Duodenal mucosa (tissue), 2 donors: Measurements from ENCODE around the gene RREB1.

Experiments used
- H3K27ac ChIP-seq: one replicate; pipeline ENCODE4 v1.7.0; 2013; ENCODE audit warnings: low read depth, low read length
- H3K27me3 ChIP-seq, 2 donors: one replicate each; pipeline ENCODE4 v1.7.0; 2013; ENCODE audit warnings: low read length in 2 of 2, control low read depth in 1 of 2; ENCODE audit not compliant: insufficient read depth in 2 of 2, control insufficient read depth in 1 of 2
- H3K36me3 ChIP-seq, 2 donors: one replicate each; pipeline ENCODE4 v1.7.0; 2013; ENCODE audit warnings: low read length in 2 of 2, control low read depth in 1 of 2; ENCODE audit not compliant: insufficient read depth in 2 of 2, control insufficient read depth in 1 of 2
- H3K4me1 ChIP-seq, 2 donors: one replicate each; pipeline ENCODE4 v1.7.0; 2013; ENCODE audit warnings: low read length in 2 of 2, control low read depth in 1 of 2; ENCODE audit not compliant: insufficient read depth in 2 of 2, control insufficient read depth in 1 of 2
- H3K4me3 ChIP-seq, 2 donors: one replicate each; pipeline ENCODE4 v1.7.0; 2013; ENCODE audit warnings: low read length in 2 of 2, low read depth in 1 of 2
- H3K9ac ChIP-seq, 2 donors: one replicate each; pipeline ENCODE4 v1.7.0; 2013; ENCODE audit warnings: low read length in 2 of 2, low read depth in 1 of 2
- H3K9me3 ChIP-seq, 2 donors: one replicate each; pipeline ENCODE4 v1.7.0; 2013; ENCODE audit warnings: low read length in 2 of 2, control low read depth in 1 of 2; ENCODE audit not compliant: control insufficient read depth in 1 of 2

Gene RREB1

DNA sequence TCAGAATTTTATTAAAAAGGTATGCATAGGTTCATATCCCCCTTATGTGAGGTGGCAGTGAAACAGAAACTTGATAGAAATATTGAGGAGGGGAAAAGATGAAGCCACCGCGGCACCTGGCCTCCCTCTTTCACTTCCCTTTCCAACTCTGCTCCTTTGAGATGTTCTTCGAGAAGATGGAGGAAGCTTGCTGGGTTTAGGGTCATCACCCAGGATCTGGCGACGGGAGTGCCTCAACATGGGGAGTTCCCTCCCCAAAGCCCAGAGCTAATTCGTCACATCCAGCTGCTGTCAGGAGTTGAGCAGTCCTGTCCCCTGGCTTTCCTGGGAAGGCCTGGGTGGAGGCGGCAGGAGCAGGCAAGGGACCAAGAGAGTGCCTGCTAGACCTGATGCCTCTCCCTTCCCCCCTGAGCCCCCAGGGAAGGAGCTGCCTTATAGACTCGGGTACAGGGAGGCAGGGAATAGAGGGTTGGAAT lies 29.1 kb downstream of the RREB1 start:
- no peaks in the 10 kb centered on the region for H3K36me3 ChIP-seq
- peak overlapping the region; percentile 5 to 9 for H3K4me3 ChIP-seq
- H3K9ac ChIP-seq, result no peak overlapping the region
- no peaks in the 10 kb centered on the region for H3K27me3 ChIP-seq
- no peaks in the 10 kb centered on the region for H3K9me3 ChIP-seq
- peaks cover 43 to 61% of the 10 kb centered on the region in 2 donors for H3K4me1 ChIP-seq
- H3K27ac ChIP-seq, result peak overlapping the region; percentile 22

DNA sequence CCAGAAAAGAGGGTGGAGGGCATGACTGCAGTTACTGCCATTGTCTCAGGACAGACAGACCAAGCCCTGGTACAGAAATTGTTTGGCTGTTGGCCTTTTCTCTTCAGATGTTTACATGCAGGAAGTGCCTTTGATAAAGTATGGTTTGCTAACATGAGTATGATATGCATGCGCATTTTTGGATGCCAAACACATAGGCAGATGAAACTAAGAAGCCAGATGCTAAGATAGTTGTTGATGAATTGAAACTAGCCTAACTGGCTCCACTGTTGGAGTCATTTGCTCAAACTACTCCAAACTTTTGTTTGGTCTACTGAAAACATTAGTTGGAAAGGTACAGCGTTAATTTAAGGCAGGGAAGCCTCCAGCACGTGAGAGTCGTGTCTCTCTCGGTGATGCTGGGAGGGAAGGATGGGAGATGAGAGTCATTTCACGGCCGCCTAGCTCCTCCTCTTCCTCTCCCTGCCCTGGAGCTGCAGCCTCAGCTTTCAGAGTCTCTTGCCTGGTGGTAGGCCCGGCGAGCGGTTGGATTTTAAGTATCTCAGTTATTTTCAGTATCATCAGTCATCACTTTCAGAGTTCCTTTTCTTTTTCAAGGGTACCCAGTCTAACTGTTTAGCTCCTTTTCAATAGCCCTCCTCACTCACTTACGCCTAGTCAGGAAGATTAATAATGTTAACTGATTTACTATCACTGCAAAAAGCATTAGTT lies 29.7 kb downstream of the RREB1 start:
- peak overlapping the region; percentile 22 for H3K27ac ChIP-seq

DNA sequence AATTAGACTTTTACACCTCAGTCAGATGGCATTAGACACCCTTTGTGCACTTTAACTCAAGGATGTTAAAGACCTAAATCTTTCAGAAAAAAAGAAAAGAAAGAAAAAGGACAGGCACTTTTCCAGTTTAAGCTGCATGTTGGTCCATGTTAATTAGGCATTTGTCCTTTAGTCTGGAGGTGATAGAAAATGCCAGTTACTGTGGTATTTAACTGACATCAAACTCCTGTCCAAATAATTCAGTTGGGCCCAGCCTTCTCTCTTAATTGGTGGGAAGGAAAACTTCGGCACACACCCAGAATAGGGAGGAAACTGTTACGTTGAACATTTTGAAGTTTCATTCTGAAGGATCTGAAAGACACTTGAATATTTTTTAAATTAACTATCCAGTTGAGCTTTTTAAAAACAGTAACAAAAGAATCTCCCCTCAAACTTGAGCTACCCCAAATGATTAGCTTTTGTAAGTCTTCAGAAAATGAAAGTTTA lies 30.3 kb downstream of the RREB1 start:
- Histone ChIP-seq H3K9me3 (no peaks in the 10 kb centered on the region), H3K9ac (peak overlapping the region in 1 of 2 donors; percentile 27), H3K36me3 (no peaks in the 10 kb centered on the region), H3K4me1 (peaks cover 50 to 59% of the 10 kb centered on the region in 2 donors), H3K27me3 (no peaks in the 10 kb centered on the region), H3K4me3 (peak overlapping the region in 1 of 2 donors; percentile 9), H3K27ac (peak overlapping the region; percentile 33)

More for the DNA sequence above, 29.7 kb downstream of the RREB1 start:
- Histone ChIP-seq H3K9me3 (no peaks in the 10 kb centered on the region), H3K36me3 (no peaks in the 10 kb centered on the region), H3K4me1 (peaks cover 46 to 61% of the 10 kb centered on the region in 2 donors), H3K9ac (no peak overlapping the region), H3K4me3 (peak overlapping the region; percentile 9 to 19), H3K27me3 (no peaks in the 10 kb centered on the region)

DNA sequence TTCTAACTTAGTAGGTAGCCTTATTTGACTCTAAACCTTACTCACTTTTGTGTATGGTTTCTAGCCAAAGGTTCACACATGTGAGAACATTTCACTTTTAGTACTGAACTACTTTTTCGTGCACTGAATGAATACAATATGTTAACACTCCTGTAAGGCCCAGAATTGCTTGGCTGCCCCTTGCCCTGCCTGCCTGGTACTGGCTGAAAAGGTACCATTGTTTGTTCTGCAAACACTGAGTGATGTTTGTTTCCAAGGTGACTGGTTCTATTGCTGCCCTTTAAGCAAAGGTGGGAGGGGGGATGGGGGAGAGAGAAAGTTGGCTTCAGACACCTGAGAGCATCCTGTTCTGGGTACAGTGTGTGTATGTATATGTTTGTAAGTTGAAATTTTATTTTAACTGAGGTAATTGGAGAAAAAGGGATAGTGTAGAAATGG lies 31.2 kb downstream of the RREB1 start:
- Histone ChIP-seq H3K27ac (no peak overlapping the region), H3K9me3 (no peaks in the 10 kb centered on the region), H3K4me3 (no peak overlapping the region), H3K9ac (peak overlapping the region in 1 of 2 donors; percentile 21), H3K4me1 (peaks cover 59 to 65% of the 10 kb centered on the region in 2 donors), H3K36me3 (no peaks in the 10 kb centered on the region), H3K27me3 (no peaks in the 10 kb centered on the region)

DNA sequence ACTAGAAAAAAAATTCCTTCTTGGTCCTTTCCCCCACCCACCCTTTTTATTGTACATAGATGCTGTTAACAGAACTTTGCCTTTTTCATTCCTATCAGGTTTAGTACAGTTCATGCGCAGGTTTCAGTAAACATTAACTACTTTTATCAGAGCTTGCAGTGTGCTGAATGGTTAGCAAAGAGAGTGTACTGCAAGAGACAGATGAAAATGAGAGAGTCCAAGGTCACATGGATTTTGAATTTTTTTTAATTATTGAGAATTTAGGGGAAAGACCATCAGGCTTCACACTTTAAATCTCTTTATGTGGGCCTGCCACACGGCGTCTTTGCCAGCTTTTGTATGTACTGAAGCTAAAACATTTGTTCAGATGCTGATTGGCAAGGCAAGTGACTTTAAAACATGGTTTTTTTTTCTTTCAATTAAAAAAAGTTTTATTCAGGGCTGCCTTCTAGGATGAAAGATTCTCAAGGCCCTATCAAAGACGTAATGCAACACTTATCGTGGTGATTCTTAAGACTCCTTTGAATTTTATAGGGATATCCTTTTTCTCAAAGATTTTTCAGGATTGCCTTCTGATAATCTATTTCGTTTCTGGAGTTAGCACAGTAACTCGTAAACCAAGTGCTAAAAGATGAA lies 32.2 kb downstream of the RREB1 start:
- H3K27me3 ChIP-seq, result no peaks in the 10 kb centered on the region
- H3K36me3 ChIP-seq, result no peaks in the 10 kb centered on the region
- H3K4me1 ChIP-seq, result peaks cover 68 to 73% of the 10 kb centered on the region in 2 donors
- peak overlapping the region; percentile 64 to 70 for H3K4me3 ChIP-seq
- H3K9ac ChIP-seq, result peak overlapping the region; percentile 83 to 87
- no peaks in the 10 kb centered on the region for H3K9me3 ChIP-seq
- H3K27ac ChIP-seq, result peak overlapping the region; percentile 89

DNA sequence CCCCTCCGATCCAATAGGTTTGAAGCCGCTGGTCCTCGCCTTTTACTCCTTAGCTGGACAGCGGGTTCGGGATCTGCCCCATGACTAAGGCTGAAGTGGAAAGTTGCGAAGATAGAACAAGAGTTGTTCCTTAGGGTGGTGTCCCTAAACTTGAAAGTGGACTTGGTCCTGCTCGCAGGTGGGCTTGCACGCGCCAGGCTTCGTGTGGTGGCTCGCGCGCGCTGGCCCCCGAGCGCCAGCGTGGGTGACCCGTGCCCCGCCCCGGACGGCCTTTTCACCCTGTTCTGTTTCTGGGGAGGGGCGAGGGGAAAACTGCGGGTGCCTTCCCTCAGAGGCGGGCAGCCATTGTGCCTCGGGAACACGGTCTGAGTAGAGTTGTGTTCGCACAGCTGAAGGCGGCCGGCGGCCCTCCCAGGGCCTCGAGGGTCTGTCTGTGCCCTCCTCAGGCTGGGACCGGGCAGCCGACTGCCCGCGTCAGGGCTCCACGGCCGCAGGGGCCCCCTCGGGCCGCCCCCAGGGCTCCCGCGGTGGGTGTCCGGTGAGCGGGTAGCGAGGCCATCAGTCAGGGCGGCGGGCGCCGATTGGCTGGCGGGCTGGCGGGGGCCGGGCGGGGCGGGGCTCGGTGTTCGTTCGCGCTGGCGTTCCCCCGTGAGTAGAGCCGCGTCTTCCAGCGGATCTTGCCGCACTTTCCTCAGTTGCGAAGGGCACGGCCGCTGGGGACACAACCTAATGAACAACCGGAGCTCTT lies 33.0 kb downstream of the RREB1 start:
- peak overlapping the region; percentile 83 to 87 for H3K9ac ChIP-seq
- no peaks in the 10 kb centered on the region for H3K36me3 ChIP-seq
- H3K27ac ChIP-seq, result peak overlapping the region; percentile 89
- no peaks in the 10 kb centered on the region for H3K9me3 ChIP-seq
- H3K4me1 ChIP-seq, result peaks cover 74% of the 10 kb centered on the region in 2 donors
- H3K4me3 ChIP-seq, result peak overlapping the region; percentile 64 to 70
- H3K27me3 ChIP-seq, result no peaks in the 10 kb centered on the region

DNA sequence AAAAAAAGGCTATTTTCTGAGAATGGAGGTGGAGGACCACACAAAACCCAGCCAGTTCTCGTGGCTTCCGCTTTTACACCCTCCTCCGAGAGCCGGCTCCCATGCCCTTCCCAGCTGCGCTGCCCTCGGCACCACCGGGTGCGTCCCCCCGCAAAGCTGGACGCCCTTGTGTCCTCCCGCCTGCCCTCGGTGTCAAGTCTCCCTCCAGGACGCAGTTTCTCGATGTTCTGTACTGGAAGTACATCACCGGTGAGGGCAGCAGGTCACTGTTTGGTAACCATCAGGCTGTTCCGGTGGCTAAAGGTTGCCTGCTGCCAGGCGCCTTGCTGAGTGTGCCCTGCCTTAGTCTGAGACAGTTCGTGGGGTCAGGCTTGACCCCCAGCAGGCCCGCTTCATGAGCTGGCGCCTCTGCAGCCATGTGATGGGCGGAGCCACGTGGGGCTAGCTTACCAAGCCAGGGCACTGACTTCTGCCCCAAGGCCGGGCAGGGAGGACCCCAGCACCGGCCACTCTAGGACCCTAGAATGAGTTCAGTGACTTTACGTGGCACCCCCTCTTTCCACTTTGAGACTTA lies 34.6 kb downstream of the RREB1 start:
- no peak overlapping the region for H3K9ac ChIP-seq
- no peaks in the 10 kb centered on the region for H3K27me3 ChIP-seq
- no peaks in the 10 kb centered on the region for H3K36me3 ChIP-seq
- no peak overlapping the region for H3K4me3 ChIP-seq
- no peaks in the 10 kb centered on the region for H3K9me3 ChIP-seq
- peaks cover 77 to 81% of the 10 kb centered on the region in 2 donors for H3K4me1 ChIP-seq
- peak overlapping the region; percentile 3 for H3K27ac ChIP-seq

DNA sequence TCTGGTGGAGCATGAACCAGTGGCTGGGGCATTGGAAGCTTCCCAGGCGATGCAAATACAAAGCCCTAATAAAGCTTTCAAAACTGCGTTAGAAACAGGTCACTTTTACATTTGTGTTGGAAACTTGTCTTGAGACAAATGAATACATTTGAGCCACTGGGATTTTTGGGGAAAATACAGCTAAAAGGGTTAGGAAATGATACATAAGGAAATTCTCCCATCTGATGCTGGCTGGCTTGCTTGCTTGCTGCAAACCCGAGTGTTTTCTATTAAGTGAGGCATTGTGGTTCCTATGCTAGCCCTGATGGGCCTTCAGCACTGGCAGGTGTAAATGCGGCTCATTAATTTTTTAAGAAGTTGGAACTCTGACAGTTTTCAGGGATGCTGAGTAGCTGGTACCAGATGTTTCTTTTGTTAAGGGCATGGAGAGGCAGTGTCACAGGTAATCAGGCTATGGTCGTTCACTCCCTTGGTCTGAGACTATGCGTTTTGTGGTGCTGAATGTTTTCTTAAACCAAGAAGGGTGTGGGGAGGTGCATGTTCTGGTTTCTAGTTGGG lies 35.2 kb downstream of the RREB1 start:
- Histone ChIP-seq H3K4me3 (no peak overlapping the region), H3K9me3 (no peaks in the 10 kb centered on the region), H3K4me1 (peaks cover 75 to 77% of the 10 kb centered on the region in 2 donors), H3K27me3 (no peaks in the 10 kb centered on the region), H3K36me3 (no peaks in the 10 kb centered on the region), H3K27ac (peak overlapping the region; percentile 3), H3K9ac (no peak overlapping the region)

DNA sequence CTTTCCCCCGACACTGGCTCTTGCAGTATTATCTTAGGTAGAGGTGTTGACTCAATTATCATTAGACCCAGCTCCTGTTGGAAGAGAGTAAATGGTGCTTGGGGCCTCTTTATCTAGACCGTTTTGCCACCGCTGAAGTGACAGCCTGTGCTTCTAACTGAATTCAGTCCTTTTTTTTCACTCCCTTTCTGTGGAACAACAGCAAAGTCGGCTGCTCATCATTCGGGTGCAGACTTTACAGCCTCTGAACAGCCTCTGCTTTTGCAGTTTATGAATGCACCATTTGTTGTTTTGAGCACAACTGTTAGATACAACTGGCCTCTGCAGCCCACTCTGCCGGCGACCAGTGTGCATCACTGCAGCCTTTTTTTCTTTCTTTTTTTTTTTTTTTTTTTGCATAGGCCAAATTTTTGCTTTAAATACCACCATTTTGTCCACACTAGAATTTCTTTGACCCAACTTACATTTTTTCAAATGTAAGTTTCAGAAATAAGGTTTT lies 35.8 kb downstream of the RREB1 start:
- no peak overlapping the region for H3K9ac ChIP-seq
- no peak overlapping the region for H3K4me3 ChIP-seq
- H3K4me1 ChIP-seq, result peaks cover 70 to 77% of the 10 kb centered on the region in 2 donors

More for the DNA sequence above, 35.8 kb downstream of the RREB1 start:
- Histone ChIP-seq H3K36me3 (no peaks in the 10 kb centered on the region), H3K9me3 (no peaks in the 10 kb centered on the region), H3K27me3 (no peaks in the 10 kb centered on the region), H3K27ac (no peak overlapping the region)
